Activated T-cell treated with anti-CD3 and anti-CD28 coated beads, Interleukin-2, amount 50 U/mL, for 72 hours (primary cell): Measurements from ENCODE around the gene HNRNPL. TPM values are rescaled to one million over a fixed set of nuclear protein-coding genes. Genes with fewer than 3 reads are reported as not detected.
"Not testable (repeated sequence)": the region's sequence is repeated elsewhere in the genome, so short reads cannot be mapped to it uniquely, and the experiment has no call there.

Source experiments
- ATAC-seq, 2 donors: fragments of 150-1000 bp; cut with Tn5 transposase; replicated peaks in 1 of 2; 2 replicates each; pipeline ENCODE4 v1.10.0; 2021; ENCODE audit warnings: moderate library complexity in 2 of 2, mild to moderate bottlenecking in 1 of 2
- DNase-seq, 2 donors: peaks; one replicate each; pipeline ENCODE4 v3.0.0; 2021 to 2022; ENCODE audit warnings: mixed read lengths in 1 of 2
- H3K27ac Mint-ChIP-seq: one replicate; pipeline ENCODE4 v1.8.0; 2022; ENCODE audit warnings: mild to moderate bottlenecking, moderate library complexity, mixed read lengths
- H3K27me3 Mint-ChIP-seq: one replicate; pipeline ENCODE4 v1.8.0; 2022; ENCODE audit warnings: low read depth, mixed read lengths
- H3K36me3 Mint-ChIP-seq, 2 donors: one replicate each; pipeline ENCODE4 v1.8.0; 2022; ENCODE audit warnings: mixed read lengths in 2 of 2, mild to moderate bottlenecking in 1 of 2; ENCODE audit not compliant: insufficient read depth in 2 of 2
- H3K4me1 Mint-ChIP-seq: one replicate; pipeline ENCODE4 v1.8.0; 2022; ENCODE audit warnings: low read depth, mixed read lengths
- H3K4me3 Mint-ChIP-seq, 2 donors: one replicate each; pipeline ENCODE4 v1.8.0; 2022; ENCODE audit warnings: mild to moderate bottlenecking in 2 of 2, mixed read lengths in 2 of 2, moderate library complexity in 2 of 2
- H3K9me3 Mint-ChIP-seq, 2 donors: one replicate each; pipeline ENCODE4 v1.8.0; 2022; ENCODE audit warnings: mixed read lengths in 2 of 2
- total RNA-seq, 2 donors: library from RNA; stranded (reverse); gene quantifications; one replicate each; pipeline ENCODE4 v1.2.3, GENCODE V29; 2022

The HNRNPL gene
- total RNA-seq, 2 donors from 2014 or later: 427 to 457 TPM

GRCh38 chr19:38809592-38810252 is 40.1 kb downstream of the HNRNPL start:
- no peak overlapping the region for H3K4me3 Mint-ChIP-seq
- ATAC-seq (no peak), DNase-seq (no peak)
- H3K27ac Mint-ChIP-seq: no peak overlapping the region
- H3K4me1 Mint-ChIP-seq: peaks cover 5% of the 10 kb centered on the region
- H3K36me3 Mint-ChIP-seq: no peaks in the 10 kb centered on the region
- H3K9me3 Mint-ChIP-seq: no peaks in the 10 kb centered on the region
- H3K27me3 Mint-ChIP-seq: no peaks in the 10 kb centered on the region

GRCh38 chr19:38808741-38809140 is 41.0 kb downstream of the HNRNPL start:
- no peak overlapping the region for H3K4me3 Mint-ChIP-seq
- H3K9me3 Mint-ChIP-seq: no peaks in the 10 kb centered on the region
- DNase-seq (no peak), ATAC-seq (no peak)
- H3K4me1 Mint-ChIP-seq: peaks cover 5% of the 10 kb centered on the region
- H3K36me3 Mint-ChIP-seq: no peaks in the 10 kb centered on the region
- no peaks in the 10 kb centered on the region for H3K27me3 Mint-ChIP-seq
- H3K27ac Mint-ChIP-seq: no peak overlapping the region

- not testable (repeated sequence) for ATAC-seq, H3K4me3 Mint-ChIP-seq, H3K4me1 Mint-ChIP-seq, H3K27me3 Mint-ChIP-seq, H3K36me3 Mint-ChIP-seq, H3K9me3 Mint-ChIP-seq, DNase-seq, H3K27ac Mint-ChIP-seq
Measured at GRCh38 chr19:38807374-38808098, 42.2 kb downstream of the HNRNPL start.

GRCh38 chr19:38806371-38806770 is 43.4 kb downstream of the HNRNPL start:
- no peaks in the 10 kb centered on the region for H3K9me3 Mint-ChIP-seq
- H3K4me1 Mint-ChIP-seq: peaks cover 5% of the 10 kb centered on the region
- H3K36me3 Mint-ChIP-seq: no peaks in the 10 kb centered on the region
- H3K27me3 Mint-ChIP-seq: no peaks in the 10 kb centered on the region
- H3K27ac Mint-ChIP-seq: no peak overlapping the region
- no peak overlapping the region for H3K4me3 Mint-ChIP-seq
- DNase-seq (no peak), ATAC-seq (no peak)

- no peak for DNase-seq
- Mint-ChIP-seq H3K27ac (no peak overlapping the region), H3K27me3 (no peaks in the 10 kb centered on the region), H3K4me1 (peaks cover 5% of the 10 kb centered on the region), H3K4me3 (no peak overlapping the region), H3K36me3 (no peaks in the 10 kb centered on the region), H3K9me3 (no peaks in the 10 kb centered on the region)
- ATAC-seq: peak; percentile 24 to 39
Measured at GRCh38 chr19:38805180-38805579, 44.6 kb downstream of the HNRNPL start.

GRCh38 chr19:38803543-38803942 is 46.2 kb downstream of the HNRNPL start:
- no peak overlapping the region for H3K4me3 Mint-ChIP-seq
- peaks cover 2 to 4% of the 10 kb centered on the region in 2 donors for H3K36me3 Mint-ChIP-seq
- H3K4me1 Mint-ChIP-seq: peaks cover 11% of the 10 kb centered on the region
- H3K27me3 Mint-ChIP-seq: no peaks in the 10 kb centered on the region
- H3K9me3 Mint-ChIP-seq: peaks cover 0 to 2% of the 10 kb centered on the region in 2 donors
- ATAC-seq: no peak
- H3K27ac Mint-ChIP-seq: no peak overlapping the region
- DNase-seq: no peak

GRCh38 chr19:38801359-38802095 is 48.3 kb downstream of the HNRNPL start:
- peaks cover 11% of the 10 kb centered on the region for H3K4me1 Mint-ChIP-seq

GRCh38 chr19:38800577-38801347 is 49.0 kb downstream of the HNRNPL start:
- no peak for ATAC-seq
- Mint-ChIP-seq H3K9me3 (peaks cover 0 to 2% of the 10 kb centered on the region in 2 donors), H3K27ac (no peak overlapping the region), H3K36me3 (peaks cover 2 to 4% of the 10 kb centered on the region in 2 donors), H3K27me3 (no peaks in the 10 kb centered on the region), H3K4me1 (peaks cover 11% of the 10 kb centered on the region), H3K4me3 (no peak overlapping the region)
- DNase-seq: no peak

More at GRCh38 chr19:38801359-38802095, 48.3 kb downstream of the HNRNPL start:
- DNase-seq (no peak), ATAC-seq (no peak)
- H3K9me3 Mint-ChIP-seq: peaks cover 0 to 2% of the 10 kb centered on the region in 2 donors
- peaks cover 2 to 4% of the 10 kb centered on the region in 2 donors for H3K36me3 Mint-ChIP-seq
- no peak overlapping the region for H3K27ac Mint-ChIP-seq
- no peaks in the 10 kb centered on the region for H3K27me3 Mint-ChIP-seq
- H3K4me3 Mint-ChIP-seq: no peak overlapping the region

GRCh38 chr19:38799104-38799503 is 50.7 kb downstream of the HNRNPL start:
- Mint-ChIP-seq H3K27me3 (no peaks in the 10 kb centered on the region), H3K9me3 (peaks cover 0 to 2% of the 10 kb centered on the region in 2 donors), H3K27ac (no peak overlapping the region), H3K4me1 (peaks cover 6% of the 10 kb centered on the region), H3K36me3 (peaks cover 2 to 4% of the 10 kb centered on the region in 2 donors), H3K4me3 (no peak overlapping the region)
- DNase-seq: no peak
- ATAC-seq: no peak

GRCh38 chr19:38797781-38798180 is 52.0 kb downstream of the HNRNPL start:
- not testable (repeated sequence) for ATAC-seq, H3K27me3 Mint-ChIP-seq, H3K27ac Mint-ChIP-seq, H3K4me3 Mint-ChIP-seq, H3K9me3 Mint-ChIP-seq, DNase-seq, H3K36me3 Mint-ChIP-seq
- peaks cover 13% of the 10 kb centered on the region for H3K4me1 Mint-ChIP-seq

- no peak overlapping the region for H3K27ac Mint-ChIP-seq
- H3K27me3 Mint-ChIP-seq: no peaks in the 10 kb centered on the region
- peaks cover 2 to 4% of the 10 kb centered on the region in 2 donors for H3K36me3 Mint-ChIP-seq
- peaks cover 13% of the 10 kb centered on the region for H3K4me1 Mint-ChIP-seq
- no peak overlapping the region for H3K4me3 Mint-ChIP-seq
- no peak for ATAC-seq
- DNase-seq: no peak
- H3K9me3 Mint-ChIP-seq: peaks cover 0 to 2% of the 10 kb centered on the region in 2 donors
Measured at GRCh38 chr19:38796154-38796553, 53.6 kb downstream of the HNRNPL start.

GRCh38 chr19:38795549-38795948 is 54.2 kb downstream of the HNRNPL start:
- ATAC-seq (no peak), DNase-seq (no peak)
- H3K9me3 Mint-ChIP-seq: peaks cover 0 to 2% of the 10 kb centered on the region in 2 donors
- H3K36me3 Mint-ChIP-seq: peaks cover 2 to 4% of the 10 kb centered on the region in 2 donors
- H3K27me3 Mint-ChIP-seq: no peaks in the 10 kb centered on the region
- no peak overlapping the region for H3K4me3 Mint-ChIP-seq
- no peak overlapping the region for H3K27ac Mint-ChIP-seq
- H3K4me1 Mint-ChIP-seq: peaks cover 13% of the 10 kb centered on the region
